K562 (cell line): ENCODE data around the gene ZKSCAN1. TPM values are rescaled to one million over a fixed set of nuclear protein-coding genes. Genes with fewer than 3 reads are reported as not detected.

Experiments
- DIDO1 ChIP-seq: fragments of 450-650 bp; IDR thresholded peaks from 2 replicates; pipeline ENCODE4 v1.6.1; 2016; ENCODE audit warnings: low read depth, missing biosample characterization, missing genetic modification characterization
- ETS2 ChIP-seq: IDR thresholded peaks from 2 replicates; pipeline ENCODE4 v1.6.1; 2016; ENCODE audit warnings: borderline replicate concordance, missing genetic modification characterization, mild to moderate bottlenecking, moderate library complexity, missing compliant biosample characterization; ENCODE audit not compliant: poor library complexity, severe bottlenecking
- POLR2AphosphoS5 ChIP-seq: IDR thresholded peaks from 2 replicates; pipeline ENCODE4 v1.6.1; 2011; ENCODE audit warnings: mild to moderate bottlenecking, low read depth, low read length, moderate library complexity; ENCODE audit not compliant: control insufficient read depth, insufficient read depth
- PRDM10 ChIP-seq: fragments of 450-650 bp; IDR thresholded peaks from 2 replicates; pipeline ENCODE4 v1.6.1; 2018; ENCODE audit not compliant: partially characterized antibody
- SAP30 ChIP-seq: fragments of 200-600 bp; sonication (generic); IDR thresholded peaks from 2 replicates; pipeline ENCODE4 v1.6.1; 2012; ENCODE audit warnings: borderline replicate concordance, low read depth, mild to moderate bottlenecking, moderate library complexity, low read length, control low read depth, inconsistent platforms; ENCODE audit not compliant: insufficient read depth, poor library complexity, severe bottlenecking
- THRA ChIP-seq: fragments of 450-650 bp; IDR thresholded peaks from 2 replicates; pipeline ENCODE4 v1.6.1; 2017; ENCODE audit warnings: mild to moderate bottlenecking, moderate library complexity
- ZNF318 ChIP-seq, 2 experiments: fragments of 450-650 bp; IDR thresholded peaks; 2 replicates each; pipeline ENCODE4 v1.6.1; 2016; ENCODE audit warnings: mild to moderate bottlenecking in 2 of 2, borderline replicate concordance in 1 of 2, low read depth in 1 of 2, moderate library complexity in 1 of 2
- polyA plus RNA-seq, 8 experiments: library from polyadenylated mRNA; depleted of rRNA in 4 of 8; stranded (reverse) in 5 of 8; unstranded in 3 of 8; fragments of >200 nt; fragmentation: Nextera tagmentation in 2 of 8; fragmentation: Illumina TruSeq in 1 of 8; extraction: Ambion mirVana in 2 of 8; extraction: Trizol in 1 of 8; gene quantifications; 2 replicates each; pipeline versions ENCODE4 v1.2.1 to v1.2.3, GENCODE V29; 2011 to 2014; ENCODE audit warnings: inconsistent platforms in 1 of 8, missing spikeins in 1 of 8
- total RNA-seq, 7 experiments: library from RNA; depleted of rRNA in 6 of 7; stranded (reverse); fragments of >200 nt in 6 of 7; fragmentation: Illumina TruSeq in 2 of 7; extraction: Trizol in 2 of 7; gene quantifications; 2 replicates each; pipeline versions ENCODE4 v1.2.1 to v1.2.3, GENCODE V29; 2011 to 2021; ENCODE audit warnings: low replicate concordance in 1 of 7

The ZKSCAN1 gene
- total and polyA plus RNA-seq, 9 of the 15 experiments (the other 6 are each of a cell fraction or from before 2014, with no cell fraction given): 5.3 to 43.0 (median 23.2) TPM

- TF ChIP-seq PRDM10: peak; percentile 34
- no peak for TF ChIP-seq ZNF318 (IDR thresholded peaks at IDR 0.05; ENCODE audit: borderline replicate concordance in 1 of 2, low read depth in 1 of 2)
- no peak for TF ChIP-seq ETS2 (tag)
- TF ChIP-seq DIDO1 (tag): peak; percentile 86
- TF ChIP-seq POLR2AphosphoS5: peak; percentile 86
- peak; percentile 93 for TF ChIP-seq SAP30
- TF ChIP-seq THRA: no peak
Observed at GRCh38 chr7:100049441-100050291, 34.3 kb downstream of the ZKSCAN1 start, which contains the start of gene ZSCAN21 (continued).
